Prostate gland (tissue), 2 donors: ENCODE measurements around the gene TDRD1.

Experiments
- POLR2A ChIP-seq: fragments of 450-650 bp; IDR thresholded peaks from one replicate; pipeline ENCODE4 v1.6.1; 2016; ENCODE audit warnings: antibody characterized with exemption, mild to moderate bottlenecking
- POLR2AphosphoS5 ChIP-seq: sonication (generic); formaldehyde crosslinking; IDR thresholded peaks from one replicate; pipeline ENCODE4 v1.6.1; 2017; ENCODE audit warnings: antibody characterized with exemption
- TF ChIP-seq, protein P1 (sequence below), 4 experiments: fragments of 200-600 bp in 2 of 4; fragments of 450-650 bp in 2 of 4; sonication (generic) in 2 of 4; IDR thresholded peaks; 1 replicate in 3 of 4; 2 replicates in 1 of 4; pipeline ENCODE4 v1.5.1; 2016 to 2019; ENCODE audit warnings: antibody characterized with exemption in 4 of 4, mild to moderate bottlenecking in 2 of 4, moderate library complexity in 2 of 4

DNA sequence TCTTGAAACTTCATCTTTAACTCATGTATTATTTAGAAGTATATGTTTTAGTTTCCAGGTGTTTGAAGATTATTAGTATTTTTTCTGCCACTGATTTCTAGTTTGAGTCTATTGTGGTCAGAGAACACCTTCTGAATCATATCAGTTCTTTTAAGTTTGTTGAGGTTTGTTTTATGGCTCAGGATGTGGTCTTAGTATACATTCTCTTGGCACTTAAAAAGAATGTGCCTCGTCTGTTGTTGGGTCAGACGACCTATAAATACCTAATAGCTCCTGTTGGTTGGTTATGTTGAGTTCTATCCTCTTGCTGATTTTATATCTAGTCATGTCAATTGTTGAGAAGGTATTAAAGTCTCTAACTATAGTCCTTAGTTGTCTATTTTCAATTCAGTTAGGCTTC lies 15.9 kb downstream of the TDRD1 start:
- TF ChIP-seq, protein P1, sequence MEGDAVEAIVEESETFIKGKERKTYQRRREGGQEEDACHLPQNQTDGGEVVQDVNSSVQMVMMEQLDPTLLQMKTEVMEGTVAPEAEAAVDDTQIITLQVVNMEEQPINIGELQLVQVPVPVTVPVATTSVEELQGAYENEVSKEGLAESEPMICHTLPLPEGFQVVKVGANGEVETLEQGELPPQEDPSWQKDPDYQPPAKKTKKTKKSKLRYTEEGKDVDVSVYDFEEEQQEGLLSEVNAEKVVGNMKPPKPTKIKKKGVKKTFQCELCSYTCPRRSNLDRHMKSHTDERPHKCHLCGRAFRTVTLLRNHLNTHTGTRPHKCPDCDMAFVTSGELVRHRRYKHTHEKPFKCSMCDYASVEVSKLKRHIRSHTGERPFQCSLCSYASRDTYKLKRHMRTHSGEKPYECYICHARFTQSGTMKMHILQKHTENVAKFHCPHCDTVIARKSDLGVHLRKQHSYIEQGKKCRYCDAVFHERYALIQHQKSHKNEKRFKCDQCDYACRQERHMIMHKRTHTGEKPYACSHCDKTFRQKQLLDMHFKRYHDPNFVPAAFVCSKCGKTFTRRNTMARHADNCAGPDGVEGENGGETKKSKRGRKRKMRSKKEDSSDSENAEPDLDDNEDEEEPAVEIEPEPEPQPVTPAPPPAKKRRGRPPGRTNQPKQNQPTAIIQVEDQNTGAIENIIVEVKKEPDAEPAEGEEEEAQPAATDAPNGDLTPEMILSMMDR (IDR thresholded peaks at IDR 0.05), result no peak
- TF ChIP-seq POLR2A (no peak), POLR2AphosphoS5 (no peak)
